GM19023 (cell line): ENCODE results near the gene SPANXC.
"Not testable (repeated sequence)": the region's sequence is repeated elsewhere in the genome, so short reads cannot be mapped to it uniquely, and the experiment has no call there.

Experiments used
- ATAC-seq: cut with Tn5 transposase; IDR thresholded peaks from one replicate; pipeline ENCODE4 v1.9.1; 2021; ENCODE audit warnings: mild to moderate bottlenecking, moderate library complexity; ENCODE audit not compliant: unreplicated experiment

Gene SPANXC

DNA sequence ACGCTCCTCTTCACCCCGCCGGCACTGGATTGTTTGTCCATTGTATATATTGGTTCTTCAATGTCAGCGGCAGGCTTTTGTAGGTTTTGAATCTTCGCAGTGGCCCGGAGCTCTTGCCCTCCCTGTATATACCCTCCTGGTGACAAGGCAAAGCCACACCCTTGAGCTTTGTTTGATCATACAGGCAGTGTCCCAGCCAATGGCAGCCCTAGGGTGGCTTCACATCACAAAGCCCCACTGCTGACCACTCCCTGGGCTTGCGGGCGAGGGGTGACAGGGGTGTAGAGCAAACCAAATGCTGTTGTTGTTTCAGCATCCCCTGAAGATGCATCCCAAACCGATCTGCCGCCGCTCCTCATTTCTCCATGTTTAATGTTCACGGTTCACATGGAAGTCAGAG, at the start of gene SPANXC:
TSS of gene SPANXC (minus strand) at position 101 of the 400 bp plus-strand sequence. CDS start at position 41, 60 bp downstream.
- not testable (repeated sequence) for ATAC-seq

GRCh38 chrX:141279476-141279875, 37.2 kb upstream of the SPANXC start:
- no peak for ATAC-seq

DNA sequence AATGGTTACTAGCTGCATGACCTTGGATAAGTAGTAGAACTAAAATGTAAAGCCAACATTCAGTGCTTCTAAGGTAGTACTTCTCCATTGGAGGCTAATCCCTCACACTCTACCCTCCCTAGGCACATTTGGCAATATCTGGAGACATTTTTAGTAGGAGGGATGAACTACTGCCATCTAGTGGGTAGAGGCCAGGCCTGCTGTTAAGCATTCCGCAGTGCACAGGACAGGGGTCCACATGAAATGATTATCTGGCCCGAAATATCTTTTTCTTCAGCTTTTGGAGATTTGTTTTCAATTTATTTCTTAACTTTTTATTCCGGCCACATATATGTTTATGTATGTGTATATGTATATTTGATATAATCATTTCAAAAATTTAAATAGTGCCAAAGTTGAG, 36.0 kb upstream of the SPANXC start:
- no peak for ATAC-seq

- no peak for ATAC-seq
Observed at GRCh38 chrX:141258080-141258479, 15.8 kb upstream of the SPANXC start.

GRCh38 chrX:141221611-141222010, 20.7 kb downstream of the SPANXC start:
- ATAC-seq: no peak

GRCh38 chrX:141220342-141221008, 21.8 kb downstream of the SPANXC start:
- no peak for ATAC-seq

DNA sequence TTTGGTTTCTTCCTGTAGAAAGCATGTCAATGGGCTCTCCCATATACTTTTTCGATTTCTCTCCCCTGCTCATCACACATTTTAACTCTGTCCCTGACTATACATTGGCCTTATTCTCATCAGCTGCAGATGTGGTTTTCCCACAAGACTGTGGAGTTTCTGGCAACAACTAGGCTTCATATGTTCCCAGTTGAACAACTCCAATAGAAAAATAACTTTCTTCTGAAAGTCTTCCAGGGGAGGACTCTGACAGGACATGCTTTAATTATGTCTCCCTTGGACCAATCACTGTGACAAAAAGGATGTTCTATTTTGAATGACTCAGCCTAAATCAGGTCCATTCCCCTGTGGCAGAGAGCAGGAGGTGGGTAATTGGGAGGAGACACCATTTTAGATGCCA, 28.1 kb downstream of the SPANXC start:
- no peak for ATAC-seq

- no peak for ATAC-seq
Observed at GRCh38 chrX:141201962-141202361, 40.4 kb downstream of the SPANXC start.
